ENCODE results near the gene ADTRP.

GRCh38 chr6:11724286-11724685, 54.3 kb downstream of the ADTRP start:
- no peak for TF ChIP-seq POLR2A (IDR thresholded peaks at IDR 0.05)
- TF ChIP-seq CTCF (IDR thresholded peaks at IDR 0.05) = no peak
